ENCODE measurements around the gene CEL.

DNA sequence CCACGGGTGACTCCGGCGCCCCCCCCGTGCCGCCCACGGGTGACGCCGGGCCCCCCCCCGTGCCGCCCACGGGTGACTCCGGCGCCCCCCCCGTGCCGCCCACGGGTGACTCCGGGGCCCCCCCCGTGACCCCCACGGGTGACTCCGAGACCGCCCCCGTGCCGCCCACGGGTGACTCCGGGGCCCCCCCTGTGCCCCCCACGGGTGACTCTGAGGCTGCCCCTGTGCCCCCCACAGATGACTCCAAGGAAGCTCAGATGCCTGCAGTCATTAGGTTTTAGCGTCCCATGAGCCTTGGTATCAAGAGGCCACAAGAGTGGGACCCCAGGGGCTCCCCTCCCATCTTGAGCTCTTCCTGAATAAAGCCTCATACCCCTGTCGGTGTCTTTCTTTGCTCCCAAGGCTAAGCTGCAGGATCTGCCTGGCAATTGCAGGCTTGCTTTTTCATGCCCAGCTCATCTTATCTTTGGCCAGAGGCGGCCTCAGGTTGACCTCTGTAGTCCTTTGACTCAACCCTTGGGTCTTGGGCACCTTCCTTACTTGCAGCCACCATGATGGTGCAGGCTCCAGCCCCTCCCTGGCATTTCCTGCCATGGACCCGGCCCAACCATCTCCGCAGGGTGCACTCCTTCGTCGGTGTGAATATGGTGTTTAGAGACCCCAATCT is 9.8 kb downstream of the CEL start:
- TF ChIP-seq, protein P1, sequence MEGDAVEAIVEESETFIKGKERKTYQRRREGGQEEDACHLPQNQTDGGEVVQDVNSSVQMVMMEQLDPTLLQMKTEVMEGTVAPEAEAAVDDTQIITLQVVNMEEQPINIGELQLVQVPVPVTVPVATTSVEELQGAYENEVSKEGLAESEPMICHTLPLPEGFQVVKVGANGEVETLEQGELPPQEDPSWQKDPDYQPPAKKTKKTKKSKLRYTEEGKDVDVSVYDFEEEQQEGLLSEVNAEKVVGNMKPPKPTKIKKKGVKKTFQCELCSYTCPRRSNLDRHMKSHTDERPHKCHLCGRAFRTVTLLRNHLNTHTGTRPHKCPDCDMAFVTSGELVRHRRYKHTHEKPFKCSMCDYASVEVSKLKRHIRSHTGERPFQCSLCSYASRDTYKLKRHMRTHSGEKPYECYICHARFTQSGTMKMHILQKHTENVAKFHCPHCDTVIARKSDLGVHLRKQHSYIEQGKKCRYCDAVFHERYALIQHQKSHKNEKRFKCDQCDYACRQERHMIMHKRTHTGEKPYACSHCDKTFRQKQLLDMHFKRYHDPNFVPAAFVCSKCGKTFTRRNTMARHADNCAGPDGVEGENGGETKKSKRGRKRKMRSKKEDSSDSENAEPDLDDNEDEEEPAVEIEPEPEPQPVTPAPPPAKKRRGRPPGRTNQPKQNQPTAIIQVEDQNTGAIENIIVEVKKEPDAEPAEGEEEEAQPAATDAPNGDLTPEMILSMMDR (IDR thresholded peaks at IDR 0.05), result no peak
- TF ChIP-seq POLR2A (IDR thresholded peaks at IDR 0.05), result no peak
